ENCODE results near the gene MEF2A. TPM values are rescaled to one million over a fixed set of nuclear protein-coding genes. Genes with fewer than 3 reads are reported as not detected.
A peak's percentile ranks its signal among the peaks of the same experiment; 100 is the strongest.

The MEF2A gene
- 105 and 111 TPM in 2 replicates for total RNA-seq (2013; cell fraction: nucleolus; rRNA removed)
- total RNA-seq (2014; rRNA removed) (35.1 and 39.5 TPM in 2 replicates), total RNA-seq (2014; rRNA removed; fragmentation: Illumina TruSeq; extraction: Trizol) (36.6 and 38.5 TPM in 2 replicates), total RNA-seq (2021) (41.0 and 46.7 TPM in 2 replicates), polyA plus RNA-seq (2011; rRNA removed) (43.2 and 50.5 TPM in 2 replicates), polyA plus RNA-seq (2014; fragmentation: Illumina TruSeq; extraction: Trizol) (38.9 and 49.5 TPM in 2 replicates), polyA plus RNA-seq (2014; fragmentation: Nextera tagmentation; extraction: Ambion mirVana) (1 to 10 TPM; 7.2 to 7.9 TPM), polyA plus RNA-seq (2014; rRNA removed) (37.1 and 45.7 TPM in 2 replicates), polyA plus RNA-seq (2016; fragmentation: Nextera tagmentation; extraction: Ambion mirVana) (10 to 100 TPM; 30.2 to 33.3 TPM), polyA minus RNA-seq (2011; rRNA and poly(A)+ RNA removed) (48.6 and 49.4 TPM in 2 replicates), Bru-seq, nascent RNA (percentile 94 among the genes with signal in this experiment), BruChase-seq, experiment 1, labeled RNA remaining after a 6-hour chase (percentile 85 among the genes with signal in this experiment), BruChase-seq, experiment 2, labeled RNA remaining after a 2-hour chase (percentile 90 among the genes with signal in this experiment)
- 12.7 TPM for polyA plus RNA-seq (2011; ENCODE audit: low read depth)
- 23.1 and 23.5 TPM in 2 replicates for polyA plus RNA-seq (2011; cell fraction: cytosol; rRNA removed)
- polyA plus RNA-seq (2011; cell fraction: nucleus; rRNA removed) = 65.2 and 65.9 TPM in 2 replicates
- polyA plus RNA-seq (2012) = 21.1 and 27.5 TPM in 2 replicates
- 14.4 and 17.7 TPM in 2 replicates for polyA minus RNA-seq (2011; cell fraction: cytosol; rRNA and poly(A)+ RNA removed)
- 45.7 and 69.9 TPM in 2 replicates for polyA minus RNA-seq (2011; cell fraction: nucleus; rRNA and poly(A)+ RNA removed)
- long read RNA-seq, experiment 1, partial matches to known transcripts = 1 of 4 reads
- long read RNA-seq, experiment 1, other reads (novel, unspliced or antisense) = 3 of 4 reads
- long read RNA-seq, experiment 2, partial matches to known transcripts = 22 of 36 reads
- long read RNA-seq, experiment 2, other reads (novel, unspliced or antisense) = 11 of 36 reads

DNA sequence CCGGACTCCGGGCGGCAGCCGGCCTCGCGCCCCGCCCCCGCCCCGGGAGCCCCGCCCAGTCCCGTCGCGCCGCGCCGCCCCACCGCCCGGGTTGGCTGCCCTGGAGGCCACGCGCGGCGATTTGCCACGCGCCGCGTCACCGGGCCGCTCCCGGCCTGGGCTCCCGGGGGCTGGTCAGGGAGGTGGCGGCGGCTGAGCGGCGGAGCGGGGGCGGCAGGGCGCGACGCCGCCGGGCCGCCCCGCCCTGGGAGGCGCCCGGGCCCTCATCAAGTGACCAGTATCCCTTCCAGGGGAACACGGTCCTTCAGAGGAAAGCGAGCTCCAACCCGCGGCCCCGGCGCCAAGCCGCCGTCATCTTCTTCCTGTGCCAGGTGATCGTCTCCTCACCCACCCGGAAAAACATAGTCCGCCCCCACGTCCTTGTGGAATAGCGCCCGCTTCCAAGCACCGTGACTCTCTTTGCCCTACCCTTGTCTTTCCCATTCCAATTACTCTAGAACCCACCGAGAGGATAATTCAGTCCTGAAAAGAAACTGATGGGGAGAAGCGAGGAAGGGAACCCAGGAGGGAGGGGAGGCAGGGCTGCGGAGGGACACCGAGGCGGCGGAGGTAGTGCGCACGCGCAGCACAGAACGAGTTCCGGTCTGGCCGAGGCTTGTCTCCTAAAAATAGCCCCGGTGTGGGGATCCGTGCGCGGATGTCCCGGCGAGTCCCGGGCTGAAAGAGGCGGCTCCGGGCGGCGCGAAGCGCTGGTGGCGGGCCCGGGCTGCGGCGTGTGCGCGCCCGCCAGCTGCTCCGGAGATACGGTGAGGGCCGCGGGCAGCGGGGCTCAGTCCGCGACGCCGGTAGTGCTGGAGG, at the start of gene MEF2A:
MEF2A (plus strand) TSS at position 686 of the 858 bp plus-strand sequence. CDS start 67,136 bp downstream, outside the sequence.
- Histone ChIP-seq H3K27me3 (replicated peaks in 1 of 2; ENCODE audit: control insufficient read depth in 2 of 2, insufficient read depth in 2 of 2, low read length in 1 of 2) (no peaks in the 10 kb centered on the region), H3K79me2 (ENCODE audit: control insufficient read depth, insufficient read depth, low read length) (peaks cover 44% of the 10 kb centered on the region), H3K4me1 (ENCODE audit: control insufficient read depth, insufficient read depth, low read length) (peaks cover 10% of the 10 kb centered on the region), H3K9me3 (replicated peaks; ENCODE audit: control insufficient read depth, insufficient read depth, low read length) (no peaks in the 10 kb centered on the region), H3K36me3 (ENCODE audit: control insufficient read depth in 2 of 2, insufficient read depth in 2 of 2, low read length in 1 of 2) (no peaks in the 10 kb centered on the region), H3K4me3 (peak within 1 kb of the TSS; percentile 99), H3K9ac (ENCODE audit: control insufficient read depth, insufficient read depth, low read length) (peak within 1 kb of the TSS; percentile 95), H3K4me2 (ENCODE audit: control insufficient read depth, insufficient read depth) (peak within 1 kb of the TSS; percentile 94), H4K20me1 (ENCODE audit: control insufficient read depth, insufficient read depth) (no peaks in the 10 kb centered on the region), H2AFZ (ENCODE audit: control insufficient read depth, low read depth, low read length) (peak within 1 kb of the TSS; percentile 95), H3K27ac (ENCODE audit: control insufficient read depth, insufficient read depth) (peak within 1 kb of the TSS; percentile 97)
- DNase-seq (ENCODE audit: low read depth, low spot score) = peak; percentile 69
- SMC1A ChIA-PET (ENCODE audit: uncharacterized antibody, unreplicated experiment) = interaction anchor here (0.9 to 4.7 kb wide), 6 partner anchors 50 to 142 kb away, joined by 3 to 28 read pairs (median 12); no protein-coding TSS in a partner anchor
- RAD21 ChIA-PET (ENCODE audit: unreplicated experiment) = interaction anchor here (0.5 to 6.4 kb wide), 7 partner anchors 53 to 177 kb away, joined by 3 to 68 read pairs (median 22); no protein-coding TSS in a partner anchor
- 1% methylated on average over 51 of the region's 101 CpGs for WGBS (ENCODE audit: insufficient coverage, insufficient replicate concordance, low lambda C conversion rate, missing lambda C conversion rate)
- intact Hi-C loops (cut with micrococcal nuclease; ENCODE audit: unreplicated experiment) = loop anchor here (1.0 to 5.0 kb wide), 4 partner anchors 47 to 283 kb away; no protein-coding TSS in a partner anchor
- in situ Hi-C loops (cut with MboI) = no loop called here
- no TSS peak for BruUV-seq (replicated peaks)
- peak; percentile 71 for ATAC-seq
- CTCF ChIA-PET = interaction anchor here (0.7 to 5.3 kb wide), 5 partner anchors 53 to 140 kb away, joined by 3 to 55 read pairs (median 9); no protein-coding TSS in a partner anchor
- no peak for FAIRE-seq
- POLR2A ChIA-PET = interaction anchor here (0.9 to 6.4 kb wide), 4 partner anchors 13 to 61 kb away, joined by 3 to 41 read pairs (median 8); no protein-coding TSS in a partner anchor
- TF ChIP-seq SMC3 (IDR thresholded peaks at IDR 0.05; ENCODE audit: borderline replicate concordance, low read length) = peak; percentile 12; the same call in 1 of the 2 replicates
- TF ChIP-seq, protein P1, sequence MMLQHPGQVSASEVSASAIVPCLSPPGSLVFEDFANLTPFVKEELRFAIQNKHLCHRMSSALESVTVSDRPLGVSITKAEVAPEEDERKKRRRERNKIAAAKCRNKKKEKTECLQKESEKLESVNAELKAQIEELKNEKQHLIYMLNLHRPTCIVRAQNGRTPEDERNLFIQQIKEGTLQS (IDR thresholded peaks at IDR 0.05; ENCODE audit: borderline replicate concordance, extremely low read depth, low read depth, low read length) = no peak
- peak; percentile 54 for TF ChIP-seq CBFB (IDR thresholded peaks at IDR 0.05; ENCODE audit: low read depth)
- no peak for TF ChIP-seq GABPA (IDR thresholded peaks at IDR 0.05; ENCODE audit: low read depth)
- TF ChIP-seq, protein P2, sequence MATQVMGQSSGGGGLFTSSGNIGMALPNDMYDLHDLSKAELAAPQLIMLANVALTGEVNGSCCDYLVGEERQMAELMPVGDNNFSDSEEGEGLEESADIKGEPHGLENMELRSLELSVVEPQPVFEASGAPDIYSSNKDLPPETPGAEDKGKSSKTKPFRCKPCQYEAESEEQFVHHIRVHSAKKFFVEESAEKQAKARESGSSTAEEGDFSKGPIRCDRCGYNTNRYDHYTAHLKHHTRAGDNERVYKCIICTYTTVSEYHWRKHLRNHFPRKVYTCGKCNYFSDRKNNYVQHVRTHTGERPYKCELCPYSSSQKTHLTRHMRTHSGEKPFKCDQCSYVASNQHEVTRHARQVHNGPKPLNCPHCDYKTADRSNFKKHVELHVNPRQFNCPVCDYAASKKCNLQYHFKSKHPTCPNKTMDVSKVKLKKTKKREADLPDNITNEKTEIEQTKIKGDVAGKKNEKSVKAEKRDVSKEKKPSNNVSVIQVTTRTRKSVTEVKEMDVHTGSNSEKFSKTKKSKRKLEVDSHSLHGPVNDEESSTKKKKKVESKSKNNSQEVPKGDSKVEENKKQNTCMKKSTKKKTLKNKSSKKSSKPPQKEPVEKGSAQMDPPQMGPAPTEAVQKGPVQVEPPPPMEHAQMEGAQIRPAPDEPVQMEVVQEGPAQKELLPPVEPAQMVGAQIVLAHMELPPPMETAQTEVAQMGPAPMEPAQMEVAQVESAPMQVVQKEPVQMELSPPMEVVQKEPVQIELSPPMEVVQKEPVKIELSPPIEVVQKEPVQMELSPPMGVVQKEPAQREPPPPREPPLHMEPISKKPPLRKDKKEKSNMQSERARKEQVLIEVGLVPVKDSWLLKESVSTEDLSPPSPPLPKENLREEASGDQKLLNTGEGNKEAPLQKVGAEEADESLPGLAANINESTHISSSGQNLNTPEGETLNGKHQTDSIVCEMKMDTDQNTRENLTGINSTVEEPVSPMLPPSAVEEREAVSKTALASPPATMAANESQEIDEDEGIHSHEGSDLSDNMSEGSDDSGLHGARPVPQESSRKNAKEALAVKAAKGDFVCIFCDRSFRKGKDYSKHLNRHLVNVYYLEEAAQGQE (IDR thresholded peaks at IDR 0.05; ENCODE audit: low read depth, low read length) = no peak
- peak; percentile 76; the same call in 1 of the 2 replicates for TF ChIP-seq RB1 (IDR thresholded peaks at IDR 0.05; ENCODE audit: borderline replicate concordance)
- peak; percentile 57 for TF ChIP-seq RAD51 (IDR thresholded peaks at IDR 0.05)
- TF ChIP-seq SMARCA5 (IDR thresholded peaks at IDR 0.05) = peak; percentile 62; the same call in 1 of the 2 replicates
- no peak for TF ChIP-seq ZBED1 (IDR thresholded peaks at IDR 0.05; ENCODE audit: borderline replicate concordance)
- no peak for TF ChIP-seq SIX5 (IDR thresholded peaks at IDR 0.05; ENCODE audit: low read depth, low read length, severe bottlenecking)
- TF ChIP-seq, protein P3, sequence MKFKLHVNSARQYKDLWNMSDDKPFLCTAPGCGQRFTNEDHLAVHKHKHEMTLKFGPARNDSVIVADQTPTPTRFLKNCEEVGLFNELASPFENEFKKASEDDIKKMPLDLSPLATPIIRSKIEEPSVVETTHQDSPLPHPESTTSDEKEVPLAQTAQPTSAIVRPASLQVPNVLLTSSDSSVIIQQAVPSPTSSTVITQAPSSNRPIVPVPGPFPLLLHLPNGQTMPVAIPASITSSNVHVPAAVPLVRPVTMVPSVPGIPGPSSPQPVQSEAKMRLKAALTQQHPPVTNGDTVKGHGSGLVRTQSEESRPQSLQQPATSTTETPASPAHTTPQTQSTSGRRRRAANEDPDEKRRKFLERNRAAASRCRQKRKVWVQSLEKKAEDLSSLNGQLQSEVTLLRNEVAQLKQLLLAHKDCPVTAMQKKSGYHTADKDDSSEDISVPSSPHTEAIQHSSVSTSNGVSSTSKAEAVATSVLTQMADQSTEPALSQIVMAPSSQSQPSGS (IDR thresholded peaks at IDR 0.05; ENCODE audit: low read length) = no peak
- peak; percentile 50 for TF ChIP-seq SP1 (IDR thresholded peaks at IDR 0.05; ENCODE audit: low read depth, low read length)
